Peyer's patch (tissue), 4 donors: Measurements from ENCODE around the gene CHD5.

Experiments used
- CTCF ChIP-seq, 6 experiments: fragments of 450-650 bp in 4 of 6; fragments of 200-600 bp in 2 of 6; sonication (generic) in 1 of 6; IDR thresholded peaks; one replicate each; pipeline ENCODE4 v1.5.1; 2017 to 2019; ENCODE audit warnings: antibody characterized with exemption in 6 of 6, mild to moderate bottlenecking in 3 of 6, moderate library complexity in 1 of 6
- POLR2A ChIP-seq, 2 donors: fragments of 450-650 bp; IDR thresholded peaks; one replicate each; pipeline ENCODE4 v1.5.1; 2017; ENCODE audit warnings: antibody characterized with exemption in 2 of 2, mild to moderate bottlenecking in 2 of 2, moderate library complexity in 2 of 2

DNA sequence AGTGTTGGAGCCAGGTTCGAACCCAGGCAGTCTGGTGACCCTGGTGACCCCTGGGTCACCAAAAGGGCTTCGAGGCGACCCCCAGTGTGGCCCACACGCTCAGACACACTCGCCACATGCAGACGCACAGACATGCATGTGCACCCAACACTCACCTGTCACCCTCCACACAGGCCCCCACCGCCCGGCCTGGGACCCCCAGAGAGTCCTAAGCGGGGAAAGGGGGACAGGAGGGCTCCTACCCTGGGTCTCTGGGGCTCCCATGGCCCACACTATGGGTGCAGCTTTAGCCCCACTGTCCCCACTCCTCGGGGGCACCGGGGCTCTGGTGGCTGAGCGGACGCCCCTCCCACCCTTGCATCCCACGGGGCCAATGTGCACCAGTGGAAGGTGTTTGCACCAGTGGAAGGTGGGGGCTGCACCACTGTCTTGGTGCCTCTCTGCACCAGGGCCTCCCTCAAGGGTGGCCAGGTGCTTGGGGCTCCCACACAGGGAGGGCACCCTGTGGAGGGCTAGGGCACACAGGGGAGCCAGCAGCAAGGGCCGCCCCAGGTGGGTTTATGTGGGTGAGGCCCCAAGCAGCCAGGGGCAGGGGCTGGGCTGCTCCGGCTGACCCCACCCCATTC, 9.9 kb downstream of the CHD5 start:
- TF ChIP-seq POLR2A (IDR thresholded peaks at IDR 0.05) (no peak), CTCF (IDR thresholded peaks at IDR 0.05) (no peak)
